Dedifferentiated amniotic fluid mesenchymal stem cell (primary cell): ENCODE data around the gene RPS19BP1.

Source experiments
- DNase-seq: peaks from one replicate; pipeline ENCODE4 v3.0.0-alpha.2; 2016; ENCODE audit errors: extremely low spot score

RPS19BP1 gene

DNA sequence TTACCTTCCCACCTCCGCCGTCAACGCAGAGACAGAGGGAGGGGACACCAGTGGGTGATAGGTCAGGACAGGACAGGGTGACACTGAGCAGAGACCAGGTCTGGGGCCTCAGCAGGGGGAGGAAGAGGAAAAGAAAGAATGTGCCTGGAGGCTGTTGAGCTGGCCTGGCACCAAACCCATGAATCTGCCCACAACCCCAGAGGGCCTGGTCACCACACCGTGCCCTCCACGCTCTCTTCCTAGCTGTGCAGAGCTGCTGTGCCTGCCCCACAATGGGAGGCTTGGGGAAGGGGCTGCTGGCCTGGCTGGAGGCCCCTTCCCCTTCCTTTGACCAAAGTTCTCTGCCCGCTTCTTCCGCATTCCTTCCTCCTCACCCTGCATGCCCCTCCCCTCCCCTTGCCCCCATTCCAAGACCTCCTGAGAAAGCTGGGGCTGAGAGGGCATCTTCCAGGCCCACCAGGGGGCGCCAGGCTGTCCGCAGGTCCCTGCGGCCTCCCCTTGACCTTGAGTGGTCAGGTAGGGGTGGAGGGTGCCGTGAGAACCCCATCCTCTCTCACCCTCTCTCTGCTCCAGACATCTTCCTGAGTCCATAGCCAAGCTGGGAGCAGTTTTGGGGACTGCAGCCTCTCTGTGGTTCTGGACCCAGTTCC lies 27.0 kb upstream of the RPS19BP1 start:
- DNase-seq: no peak

DNA sequence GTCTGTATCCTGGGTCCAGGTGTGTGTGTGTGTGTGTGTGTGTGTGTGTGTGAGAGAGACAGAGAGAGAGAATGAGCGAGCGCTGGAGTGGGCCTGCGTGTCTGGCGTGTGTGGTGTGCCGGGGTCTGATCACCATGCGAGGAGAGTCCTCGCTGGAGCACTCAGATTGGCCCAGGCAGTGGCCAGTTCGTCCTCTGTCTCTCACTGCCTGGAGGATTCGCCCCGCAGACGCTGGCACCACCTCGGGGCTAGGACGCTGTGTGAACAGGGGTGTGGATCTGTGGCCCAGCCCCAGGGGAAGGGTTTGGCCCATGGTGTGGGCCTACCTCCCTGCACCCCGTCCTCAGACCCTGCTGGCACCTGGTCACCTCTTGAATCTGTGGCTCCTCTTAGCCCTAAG lies 26.4 kb upstream of the RPS19BP1 start:
- DNase-seq: no peak

DNA sequence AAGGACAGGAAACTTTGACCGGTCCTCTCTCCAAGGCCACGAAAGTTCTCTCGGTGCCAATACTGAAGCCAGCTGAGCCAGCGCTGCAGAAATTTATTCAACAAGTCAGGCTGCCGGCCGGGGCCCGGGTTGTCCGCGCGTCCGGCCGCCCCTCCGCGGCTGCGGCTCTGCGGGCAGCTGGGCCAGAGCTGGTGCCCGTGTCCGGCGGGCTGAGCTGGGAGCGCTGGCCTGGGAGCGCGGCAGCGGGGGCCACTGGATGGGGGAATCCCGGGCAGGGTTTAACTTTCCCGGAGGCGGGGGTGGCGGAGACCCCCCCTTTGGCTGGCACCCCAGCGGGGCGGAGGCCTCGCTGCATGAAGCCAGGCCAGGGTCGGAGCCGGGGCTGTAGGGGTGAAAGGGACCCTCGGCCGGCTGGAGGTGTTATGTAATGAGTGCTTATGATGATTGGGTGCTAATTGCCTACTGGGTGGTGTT lies 25.7 kb upstream of the RPS19BP1 start:
- DNase-seq: no peak

DNA sequence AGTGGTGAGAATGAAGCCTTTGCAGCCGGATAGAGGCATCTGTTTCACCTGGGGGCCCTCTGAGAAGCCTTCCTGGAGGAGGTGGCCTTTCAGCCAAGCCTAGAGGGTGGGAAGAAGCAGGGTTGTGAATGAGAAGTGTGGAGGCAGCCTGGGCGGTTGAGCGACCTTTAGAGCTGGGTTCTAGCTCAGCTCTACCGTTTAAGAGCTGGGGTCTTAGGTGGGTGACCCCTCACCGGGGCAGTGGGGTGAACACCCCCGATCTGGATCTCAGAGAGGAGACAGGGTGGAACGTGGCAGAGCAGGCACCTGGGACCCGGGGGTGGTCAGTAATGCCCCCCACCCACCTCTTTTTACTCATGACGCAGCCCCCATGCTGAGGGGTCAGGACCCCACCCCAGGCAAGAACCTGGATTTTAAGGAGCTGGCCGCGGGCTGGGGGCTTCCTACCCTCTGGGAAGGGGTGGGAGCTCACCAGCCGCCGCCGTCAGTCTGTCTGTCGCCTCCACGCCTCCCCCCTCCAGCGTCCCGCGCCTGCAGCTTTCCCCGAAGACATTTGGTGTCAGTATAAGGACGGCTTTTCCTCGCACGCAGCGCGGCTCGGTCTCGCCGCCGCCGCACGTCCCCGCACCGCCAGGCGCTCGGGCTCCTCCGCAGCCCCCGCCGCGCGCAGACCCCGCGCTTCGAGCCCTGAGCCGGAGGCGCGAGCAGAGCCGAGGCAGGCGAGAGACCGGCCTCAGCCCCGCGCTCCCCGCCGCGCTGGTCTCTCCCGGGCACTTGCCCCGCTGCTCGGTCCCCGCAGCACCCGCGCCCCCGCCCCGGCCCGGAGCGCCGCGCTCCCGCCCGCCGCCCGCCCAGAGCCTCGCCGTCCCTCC lies 24.7 kb upstream of the RPS19BP1 start:
- no peak for DNase-seq

DNA sequence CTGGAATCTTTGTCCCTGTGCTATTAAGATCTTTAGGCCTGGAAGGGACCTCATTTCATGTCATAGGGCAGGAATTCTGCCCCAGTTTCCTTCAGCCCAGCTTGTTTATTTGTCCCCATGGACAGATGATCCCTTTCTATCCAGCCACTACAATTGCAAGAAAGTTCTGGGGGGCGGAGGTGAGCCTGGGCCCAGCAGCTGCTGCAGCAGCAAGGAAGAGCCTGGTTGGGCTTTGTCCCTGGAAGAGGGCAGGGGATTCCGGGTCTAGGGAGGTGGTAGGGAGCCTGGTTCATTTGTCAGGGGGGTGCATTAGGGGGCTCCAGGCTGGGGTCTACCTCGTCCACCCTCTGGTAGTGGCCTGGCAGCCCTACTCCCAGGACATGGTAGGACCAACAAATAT lies 21.6 kb upstream of the RPS19BP1 start:
- no peak for DNase-seq

DNA sequence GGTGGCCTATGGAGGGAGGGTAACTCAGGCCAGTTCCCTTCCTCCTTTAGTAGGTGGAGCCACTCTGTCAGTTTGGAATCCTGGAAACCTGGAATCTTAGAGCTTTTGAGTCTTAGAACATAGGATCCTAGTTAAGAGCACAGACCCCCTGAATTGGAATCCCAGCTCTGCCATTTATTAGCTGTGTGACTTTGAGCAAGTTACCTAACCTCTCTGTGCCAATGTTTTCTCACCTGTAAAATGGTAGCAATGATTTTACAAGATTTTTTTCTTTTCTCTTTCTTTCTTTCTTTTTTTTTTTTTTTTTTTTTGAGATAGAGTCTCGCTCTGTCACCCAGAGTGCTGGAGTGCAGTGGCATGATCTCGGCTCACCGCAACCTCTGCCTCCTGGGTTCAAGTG lies 20.9 kb upstream of the RPS19BP1 start:
- DNase-seq: no peak

DNA sequence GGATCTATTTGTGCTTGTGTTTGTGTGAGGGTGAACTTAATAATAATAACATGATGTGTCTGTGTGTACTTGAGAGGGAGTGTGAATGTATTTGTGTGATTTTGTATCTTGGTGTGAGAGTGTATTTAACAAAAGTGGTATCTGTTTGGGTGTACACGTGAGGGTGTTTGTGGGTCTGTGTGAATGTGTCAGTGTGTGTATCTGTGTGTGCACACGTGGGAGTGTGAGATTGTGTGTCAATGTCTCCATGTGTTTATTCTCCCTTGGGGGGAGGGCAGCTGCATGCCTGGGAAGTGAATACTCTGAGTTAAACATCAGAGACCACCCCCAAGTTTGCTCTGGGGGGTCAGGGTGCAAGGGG lies 15.0 kb upstream of the RPS19BP1 start:
- DNase-seq: no peak

DNA sequence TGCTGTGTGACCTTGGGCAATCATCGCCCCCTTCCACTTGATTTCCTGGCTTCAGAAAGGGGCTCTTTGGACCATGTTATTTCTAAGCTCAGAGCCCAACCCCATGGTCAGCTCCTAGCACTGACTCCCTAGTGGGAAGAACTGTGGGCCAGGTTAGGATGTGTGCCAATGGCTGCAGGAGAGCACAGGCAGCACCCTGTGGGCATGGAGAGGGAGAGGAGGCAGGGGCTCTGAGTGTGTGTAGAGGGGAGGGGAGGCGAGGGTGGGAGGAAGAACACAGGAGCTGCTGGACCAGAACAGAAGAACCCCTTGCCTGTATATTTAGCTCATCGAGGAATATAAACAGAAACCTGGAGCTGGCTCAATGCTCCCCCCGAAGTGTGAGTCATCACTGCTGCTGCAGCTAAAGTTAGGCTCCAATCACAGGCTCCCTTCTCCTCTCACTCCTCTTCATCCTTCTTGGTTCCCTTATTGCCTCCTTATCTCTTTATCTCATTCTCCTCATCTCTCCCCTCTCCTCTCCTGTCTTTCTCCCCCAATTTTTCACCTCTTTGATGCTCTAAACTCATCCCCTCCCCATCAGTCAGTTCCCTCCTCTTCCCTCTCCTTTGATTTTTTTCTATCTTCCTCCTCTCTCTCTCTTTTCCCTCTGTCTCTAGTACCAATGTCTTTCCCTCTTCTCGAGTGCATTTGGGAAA lies 14.5 kb upstream of the RPS19BP1 start:
- DNase-seq: no peak

DNA sequence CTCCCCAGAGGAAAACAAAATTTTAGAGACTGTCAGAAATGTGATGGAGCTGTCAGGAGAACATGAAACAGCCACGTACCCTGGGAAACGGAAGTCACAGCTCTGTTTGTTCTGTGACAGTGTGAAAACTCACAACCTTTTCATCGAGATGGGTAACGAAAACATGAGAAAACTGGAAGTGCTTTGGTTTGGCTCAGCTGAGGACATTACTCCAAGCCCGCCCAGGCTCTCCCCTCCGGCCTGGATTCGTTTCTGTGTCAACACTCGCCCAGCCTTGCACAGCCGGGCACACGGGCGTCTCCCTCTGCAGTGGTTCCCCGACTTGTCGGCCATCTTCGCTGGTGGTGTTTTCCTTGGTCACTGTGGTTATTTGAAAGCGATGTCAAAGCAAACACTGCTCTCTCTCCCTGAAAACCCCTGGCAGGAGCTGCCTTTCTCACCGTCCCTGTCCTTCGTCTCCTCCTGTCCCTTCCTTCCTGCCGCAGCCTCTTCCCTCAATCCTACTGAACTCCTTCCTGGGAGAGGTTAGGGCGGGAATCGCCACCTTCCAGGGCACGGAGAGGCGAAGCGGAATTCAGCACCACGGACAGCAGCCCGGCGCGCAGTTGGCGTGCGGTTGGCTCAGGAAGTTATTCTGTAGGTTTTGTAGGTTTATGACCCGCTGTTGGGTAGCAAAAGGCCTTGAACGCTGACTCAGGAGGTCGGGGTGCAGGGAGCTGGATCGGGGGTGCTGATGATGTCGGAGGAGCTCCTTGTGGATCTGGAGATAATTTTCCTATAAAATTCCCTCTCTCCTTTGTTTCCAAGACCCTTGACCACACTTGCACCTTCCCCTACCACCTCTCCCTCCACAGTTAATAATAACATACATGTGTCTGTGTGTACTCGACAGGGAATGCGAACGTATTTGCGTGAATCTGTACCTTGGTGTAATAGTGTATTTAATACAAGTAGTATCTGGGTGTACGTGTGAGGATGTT lies 13.1 kb upstream of the RPS19BP1 start:
- no peak for DNase-seq

DNA sequence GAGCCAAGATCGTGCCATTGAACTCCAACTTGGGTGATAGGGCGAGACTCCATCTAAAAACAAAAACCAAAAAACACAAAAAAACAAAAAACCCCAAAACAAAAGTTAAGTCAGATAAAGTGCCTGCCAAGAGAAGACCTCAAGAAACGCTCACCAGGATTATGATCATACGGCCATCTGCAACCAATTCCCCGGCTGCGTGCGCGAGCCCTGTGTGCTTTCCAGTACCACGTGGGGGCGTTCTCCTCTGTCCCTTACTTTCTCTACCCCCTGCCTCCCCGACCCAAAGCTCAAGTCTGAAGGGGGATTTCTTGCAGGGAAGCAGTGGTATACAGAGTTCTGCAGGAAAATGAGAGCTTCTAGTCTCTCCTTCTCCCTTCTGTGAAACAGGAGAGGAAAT lies 10.5 kb upstream of the RPS19BP1 start:
- no peak for DNase-seq

DNA sequence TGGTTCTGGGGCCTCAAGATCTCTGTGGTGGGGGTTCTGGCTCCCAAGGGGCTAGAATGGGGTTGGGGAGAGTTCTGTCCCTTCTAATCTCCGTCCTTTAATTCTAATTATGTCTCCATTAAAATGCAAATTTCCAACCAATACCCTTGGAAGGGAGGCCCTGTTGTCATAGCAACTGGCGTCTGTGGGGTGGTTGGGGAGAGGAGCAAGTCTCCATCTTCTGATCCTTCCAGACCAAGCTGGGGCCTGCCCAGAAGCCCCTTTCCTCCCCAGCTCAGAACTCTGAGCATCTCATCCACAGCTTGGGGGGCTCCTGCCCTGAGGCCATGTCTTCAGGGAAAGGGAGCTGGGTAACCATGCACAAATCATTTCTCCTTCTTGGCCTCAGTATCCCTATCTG lies 5.4 kb upstream of the RPS19BP1 start:
- no peak for DNase-seq

DNA sequence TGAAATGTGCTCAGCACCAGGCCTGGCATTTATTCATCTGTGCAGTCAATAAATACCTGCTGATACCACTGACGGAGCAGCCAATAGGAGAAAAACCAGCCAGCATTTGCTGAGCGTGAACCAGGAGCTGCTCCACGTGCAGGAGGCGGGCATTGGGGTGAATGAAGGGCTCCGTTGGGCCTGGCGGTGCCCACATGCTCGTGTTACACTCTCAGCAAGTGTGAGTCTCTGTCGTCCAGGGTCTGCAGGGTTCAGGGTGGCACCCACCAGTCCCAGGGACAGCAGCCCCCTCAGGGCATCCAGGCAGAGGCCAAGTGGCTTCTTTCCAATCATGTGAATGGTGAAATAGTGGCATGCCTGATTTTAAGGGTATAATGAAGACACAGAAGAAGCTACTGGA lies 4.2 kb upstream of the RPS19BP1 start:
- no peak for DNase-seq

DNA sequence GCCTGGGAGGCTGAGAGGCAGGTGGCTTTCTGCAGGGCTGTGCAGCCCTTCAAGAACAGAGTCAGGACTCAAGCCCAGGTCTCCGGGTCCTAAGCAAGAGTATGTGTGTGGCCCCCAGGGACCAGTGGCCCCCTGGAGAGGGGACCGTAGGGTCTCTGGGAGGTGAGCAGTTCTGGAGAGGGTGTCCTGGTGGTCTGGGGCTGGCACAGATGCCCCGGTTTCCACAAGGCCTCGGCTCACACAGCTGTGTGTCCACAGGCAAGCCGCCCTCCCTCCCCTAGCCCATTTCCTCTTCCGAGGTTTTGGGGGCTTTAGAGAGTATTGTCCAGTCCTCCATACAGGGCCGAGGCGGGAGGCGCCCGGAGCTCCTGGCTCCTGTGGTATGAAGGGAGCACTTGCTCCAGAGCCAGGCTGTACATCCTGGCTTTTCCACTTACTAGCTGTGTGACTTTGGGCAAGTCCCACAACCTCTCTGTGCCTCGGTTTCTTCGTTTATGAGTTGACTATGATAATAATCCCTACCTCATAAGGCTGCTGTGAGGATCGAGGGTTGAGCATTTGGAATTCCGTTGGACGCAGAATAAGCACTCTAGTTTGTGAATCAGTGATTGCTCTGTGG lies 3.4 kb upstream of the RPS19BP1 start:
- no peak for DNase-seq

DNA sequence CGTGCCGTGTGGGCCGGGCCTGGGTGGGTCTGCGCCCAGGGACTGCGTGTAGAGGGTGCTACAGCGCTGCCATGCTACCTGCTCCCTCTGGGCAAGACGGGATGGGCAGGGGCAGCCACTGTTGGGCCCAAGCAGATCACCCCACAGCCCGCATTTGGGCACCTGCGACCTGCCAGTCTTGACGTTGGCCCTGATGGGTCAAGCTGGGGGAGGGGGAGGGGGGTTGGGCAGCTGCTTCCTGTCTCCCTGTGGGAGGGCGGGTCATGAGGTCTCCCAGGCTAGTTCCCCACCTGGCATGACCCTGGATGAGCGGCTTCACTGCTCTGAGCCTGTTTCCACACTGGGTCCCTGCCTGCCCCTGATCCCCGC lies 2.8 kb upstream of the RPS19BP1 start:
- DNase-seq: no peak

DNA sequence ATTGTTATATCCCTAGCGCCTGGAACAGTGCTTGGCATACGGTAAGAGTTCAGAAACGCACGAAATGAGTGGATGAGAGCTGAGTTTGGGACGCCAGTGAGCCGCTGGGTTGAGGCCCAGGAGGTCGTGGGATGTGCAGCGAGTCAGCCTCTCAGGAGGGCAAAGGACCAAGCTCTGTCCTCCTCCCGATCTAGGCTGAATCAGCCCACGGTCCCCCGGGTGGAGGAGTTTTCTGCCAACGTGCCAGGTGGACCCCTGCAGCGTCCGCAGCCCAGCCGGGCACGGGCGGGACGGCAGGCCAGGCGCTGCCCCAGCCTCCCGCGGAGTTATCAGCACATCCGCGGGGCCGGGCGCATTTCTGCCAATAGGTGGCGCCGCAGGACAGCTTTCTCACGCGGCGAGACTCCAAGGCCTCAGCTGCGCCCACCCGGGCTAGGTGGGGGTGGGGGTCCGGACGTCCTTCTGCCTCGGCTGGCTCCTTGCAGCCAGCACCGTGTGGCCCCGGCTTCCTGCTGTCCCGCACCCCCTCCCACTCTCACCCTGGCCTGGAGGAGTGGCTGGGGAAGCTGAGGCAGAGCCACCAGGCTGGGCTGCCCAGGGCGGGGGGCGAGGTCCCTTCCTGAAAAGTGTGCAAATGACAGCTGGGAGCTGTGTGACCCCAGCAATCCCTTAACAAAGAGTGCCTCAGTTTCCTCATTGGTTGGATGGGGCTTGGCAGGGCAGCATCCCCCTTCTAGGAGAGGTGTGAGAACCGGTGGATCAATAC lies 2.2 kb upstream of the RPS19BP1 start:
- peak; percentile 55 for DNase-seq

DNA sequence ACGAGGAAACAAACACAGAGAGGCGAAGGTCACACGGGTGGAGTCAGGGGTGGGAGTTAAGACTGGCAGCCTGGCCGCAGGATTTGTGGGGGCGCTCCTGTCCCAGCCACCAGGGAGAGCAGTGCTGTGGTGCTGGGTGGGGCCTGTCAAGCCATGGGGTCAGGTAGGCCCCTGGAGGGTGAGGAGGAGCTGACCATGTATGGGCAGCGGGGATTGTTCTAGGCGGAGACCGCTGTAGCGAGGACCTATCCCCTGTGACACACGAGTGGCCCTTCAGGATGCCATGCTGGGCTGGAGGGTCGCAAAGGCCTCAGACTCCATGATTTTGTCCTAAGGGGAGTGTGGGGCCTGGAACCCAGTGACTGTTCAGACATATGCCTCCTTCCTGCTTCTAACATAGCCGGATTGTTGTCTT lies 1.6 kb upstream of the RPS19BP1 start:
- no peak for DNase-seq

DNA sequence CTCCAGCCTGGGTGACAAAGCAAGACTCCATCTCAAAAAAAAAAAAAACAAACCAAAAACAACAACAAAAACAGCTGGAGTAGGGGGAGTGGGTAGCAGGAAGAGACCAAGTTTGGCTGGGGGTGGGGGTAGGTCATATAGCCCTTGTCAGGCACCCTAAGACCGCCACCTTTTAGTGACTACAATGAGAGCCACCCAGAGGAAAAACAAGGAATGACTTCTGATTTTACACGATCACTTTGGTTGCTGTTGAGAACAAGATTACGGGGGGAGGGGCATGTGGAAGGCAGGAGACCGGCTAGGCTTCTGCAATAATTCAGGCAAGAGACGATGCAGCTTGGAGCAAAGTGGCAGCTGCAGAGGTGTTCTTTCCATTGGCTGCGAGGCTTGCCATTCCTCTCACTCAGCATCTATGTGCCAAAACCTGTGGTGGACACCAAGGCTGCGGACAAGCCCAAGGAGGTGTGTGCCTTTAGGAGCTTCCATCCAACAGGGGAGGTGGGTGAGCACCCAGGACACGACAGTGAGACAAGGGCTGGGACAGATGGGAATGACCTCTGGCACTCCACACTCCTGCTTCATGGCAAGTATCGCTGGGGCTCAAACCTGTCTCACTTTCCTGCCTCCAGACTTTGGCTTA lies 1.7 kb downstream of the RPS19BP1 start:
- no peak for DNase-seq

DNA sequence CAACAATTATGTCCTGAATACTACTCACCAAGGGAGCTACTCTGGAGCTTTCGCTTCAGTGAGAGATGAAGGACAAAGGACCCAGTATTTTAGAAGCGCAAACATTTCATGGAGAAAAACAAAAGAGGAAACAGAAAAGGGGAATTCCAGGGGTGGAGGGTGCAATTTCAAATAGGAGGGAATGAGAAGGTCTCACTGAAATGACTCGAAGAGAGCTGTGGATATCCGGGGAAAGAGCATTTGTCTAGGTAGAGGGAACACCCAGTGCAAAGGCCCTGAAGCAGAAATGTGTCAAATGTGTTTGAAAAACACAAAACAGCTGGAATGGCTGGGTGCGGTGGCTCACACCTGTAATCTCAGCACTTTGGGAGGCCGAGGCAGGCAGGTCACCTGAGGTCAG lies 2.4 kb downstream of the RPS19BP1 start:
- no peak for DNase-seq

DNA sequence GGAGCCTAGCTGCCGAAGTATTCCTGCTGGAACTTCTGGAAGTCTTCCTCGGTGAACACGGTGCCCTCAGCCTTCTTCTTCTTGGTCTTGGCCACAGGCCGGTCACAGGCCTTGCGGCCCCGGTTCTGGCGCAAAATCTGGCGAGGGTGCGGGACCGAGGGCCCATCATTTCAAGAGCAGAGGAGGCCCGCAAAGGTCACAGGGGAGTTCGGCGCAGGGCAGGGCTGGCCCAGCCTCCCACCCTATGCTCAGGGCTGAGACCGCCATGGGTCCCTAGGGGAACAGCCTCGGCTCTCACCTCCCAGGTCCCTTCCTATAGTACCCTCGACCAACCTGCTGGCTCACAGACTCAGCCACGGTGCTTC lies 3.1 kb downstream of the RPS19BP1 start:
- DNase-seq: no peak
